ENCODE data around the gene H3-3A.
"Not testable (repeated sequence)": the region's sequence is repeated elsewhere in the genome, so short reads cannot be mapped to it uniquely, and the experiment has no call there.

DNA sequence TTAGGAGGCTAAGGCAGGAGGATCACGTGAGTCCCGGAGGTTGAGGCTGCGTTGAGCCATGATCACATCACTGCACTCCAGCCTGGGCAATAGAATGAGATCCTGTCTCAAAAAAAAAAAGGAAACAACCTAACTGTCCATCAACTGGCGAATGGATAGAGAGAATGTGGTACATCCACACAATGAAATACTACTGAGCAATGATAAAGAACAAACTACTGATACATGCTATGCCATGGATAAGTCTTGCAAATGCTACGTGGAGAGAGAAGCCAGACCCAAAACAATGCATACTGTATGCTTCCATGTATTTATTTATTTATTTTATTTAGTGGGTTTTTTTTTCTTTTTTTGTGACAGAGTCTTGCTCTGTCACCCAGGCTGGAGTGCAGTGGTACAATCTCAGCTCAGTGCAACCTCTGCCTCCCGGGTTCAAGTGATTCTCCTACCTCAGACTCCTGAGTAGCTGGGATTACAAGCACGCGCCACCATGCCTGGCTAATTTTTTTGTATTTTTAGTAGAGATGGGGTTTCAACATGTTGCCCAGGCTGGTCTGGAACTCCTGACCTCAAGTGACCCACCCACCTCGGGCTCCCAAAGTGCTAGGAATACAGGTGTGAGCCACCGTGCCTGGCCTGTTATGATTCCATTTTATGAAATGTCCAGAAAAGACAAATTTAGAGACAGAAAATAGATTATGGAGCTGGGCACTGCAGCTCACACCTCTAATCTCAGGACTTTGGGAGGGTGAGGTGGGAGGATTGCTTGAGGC lies 29.7 kb downstream of the H3-3A start:
- not testable (repeated sequence) for TF ChIP-seq POLR2AphosphoS5, TAF1, POLR2A, POU2F2 (IDR thresholded peaks at IDR 0.05; ENCODE audit: low read depth, low read length)
